ENCODE results near the gene TIGD3. TPM values are rescaled to one million over a fixed set of nuclear protein-coding genes. Genes with fewer than 3 reads are reported as not detected.

TIGD3 gene
- total and polyA plus RNA-seq, 2 of the 8 experiments (the other 6 are each of a cell fraction or from before 2014, with no cell fraction given) = 1.1 to 1.3 TPM

DNA sequence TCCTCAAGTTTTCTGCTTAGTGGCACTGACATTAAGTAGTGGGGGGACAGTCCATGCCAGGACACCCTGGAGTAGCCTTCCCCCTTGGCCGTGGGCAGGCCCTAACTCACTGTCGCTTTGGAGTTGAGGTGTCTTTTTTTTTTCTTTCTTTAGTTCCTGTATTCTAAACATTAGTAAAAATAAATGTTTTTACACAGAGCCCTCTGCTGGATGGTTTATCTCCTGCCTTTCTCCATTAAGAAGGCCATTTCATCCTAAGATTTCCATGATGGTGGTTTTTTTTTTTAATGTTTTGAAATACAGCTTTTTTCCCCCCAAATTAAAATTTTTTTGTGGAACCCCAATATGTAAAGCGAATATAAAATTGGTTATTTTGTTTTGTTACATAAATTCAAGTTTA lies 1.8 kb upstream of the TIGD3 start:
- no peak overlapping the region for H3K27ac ChIP-seq (ENCODE audit: low read depth, low read length)
- no peaks in the 10 kb centered on the region for H3K9me3 ChIP-seq (ENCODE audit: insufficient read depth in 2 of 2, low read depth in 1 of 2, low read length in 1 of 2)

More for the DNA sequence above, 1.8 kb upstream of the TIGD3 start:
- Histone ChIP-seq H2BK12ac (ENCODE audit: low read depth, low read length) (no peak overlapping the region), H3K18ac (ENCODE audit: extremely low read depth, low read length) (no peak overlapping the region), H4K8ac (ENCODE audit: extremely low read depth, insufficient read depth, low read length) (no peak overlapping the region), H3K4me1 (replicated peaks in 1 of 4; ENCODE audit: control insufficient read depth in 3 of 4, insufficient read depth in 4 of 4, low read length in 3 of 4) (peaks cover 0 to 10% (median 3%) of the 10 kb centered on the region in 4 experiments; a peak in 5 of 7 replicates), H3K4me2 (ENCODE audit: insufficient read depth in 1 of 2, low read depth in 2 of 2, low read length in 2 of 2) (no peak overlapping the region), H2BK15ac (ENCODE audit: low read length) (no peak overlapping the region), H3K79me1 (ENCODE audit: low read depth, low read length) (no peaks in the 10 kb centered on the region), H3K4ac (replicated peaks; ENCODE audit: insufficient read length, low read depth, low read length) (no peak overlapping the region), H3K36me3 (ENCODE audit: control insufficient read depth in 2 of 4, insufficient read depth in 4 of 4, low read length in 3 of 4) (peaks cover 18 to 49% (median 31%) of the 10 kb centered on the region in 4 experiments), H4K91ac (replicated peaks; ENCODE audit: insufficient read length, low read length) (no peak overlapping the region), H2BK20ac (ENCODE audit: low read length) (no peak overlapping the region), H2BK5ac (ENCODE audit: low read depth, low read length) (no peak overlapping the region), H3K23ac (ENCODE audit: insufficient read length) (no peak overlapping the region), H4K5ac (ENCODE audit: insufficient read length, low read depth, low read length) (no peak overlapping the region), H2AFZ (ENCODE audit: low read length) (no peak overlapping the region), H2BK120ac (replicated peaks; ENCODE audit: low read depth, low read length) (no peak overlapping the region), H3K4me3 (ENCODE audit: extremely low read depth in 1 of 4, insufficient read depth in 2 of 4, low read depth in 3 of 4, low read length in 4 of 4) (no peak overlapping the region), H4K20me1 (replicated peaks in 1 of 2; ENCODE audit: control insufficient read depth in 1 of 2, insufficient read depth in 2 of 2, low read length in 2 of 2) (peaks cover 2 to 8% of the 10 kb centered on the region in 2 experiments), H3K9ac (replicated peaks in 1 of 4; ENCODE audit: extremely low read depth in 1 of 4, low read depth in 3 of 4, low read length in 3 of 4) (no peak overlapping the region), H3K56ac (replicated peaks; ENCODE audit: insufficient read length, low read depth, low read length) (no peak overlapping the region), H3K14ac (ENCODE audit: insufficient read length) (no peak overlapping the region), H3K27me3 (replicated peaks in 1 of 4; ENCODE audit: control insufficient read depth in 3 of 4, extremely low read depth in 1 of 4, insufficient read depth in 3 of 4, low read length in 3 of 4) (peaks cover 7 to 26% (median 19%) of the 10 kb centered on the region in 4 experiments), H2AK5ac (ENCODE audit: low read depth, low read length) (no peak overlapping the region), H3K23me2 (ENCODE audit: low read depth, low read length) (peaks cover 9% of the 10 kb centered on the region), H3K79me2 (ENCODE audit: control insufficient read depth in 1 of 2, insufficient read depth in 2 of 2, low read length in 2 of 2) (no peaks in the 10 kb centered on the region)
- DNase-seq (ENCODE audit: low read depth in 1 of 2, low spot score in 2 of 2) (no peak), FAIRE-seq (no peak)
- POLR2A ChIA-PET (ENCODE audit: partially characterized antibody) = interaction anchor here (0.9 to 3.9 kb wide), 7 partner anchors 10 to 218 kb away, joined by 3 to 20 read pairs (median 4); partner anchors contain the start of gene DPF2
- CTCF ChIA-PET (ENCODE audit: partially characterized antibody) = interaction anchor here (0.6 to 6.3 kb wide), 15 partner anchors 8 to 188 kb away, joined by 3 to 27 read pairs (median 3); partner anchors contain the start of gene DPF2
- 84% methylated on average over 3 of the region's 3 CpGs; no CpG with 5 or more reads in 1 of the 2 experiments for WGBS, 2 experiments (ENCODE audit: extremely low coverage in 1 of 2, insufficient coverage in 1 of 2, insufficient read length in 1 of 2, insufficient replicate concordance in 2 of 2, low coverage in 1 of 2, low lambda C conversion rate in 2 of 2, missing lambda C conversion rate in 1 of 2)
- TF ChIP-seq, protein P1, sequence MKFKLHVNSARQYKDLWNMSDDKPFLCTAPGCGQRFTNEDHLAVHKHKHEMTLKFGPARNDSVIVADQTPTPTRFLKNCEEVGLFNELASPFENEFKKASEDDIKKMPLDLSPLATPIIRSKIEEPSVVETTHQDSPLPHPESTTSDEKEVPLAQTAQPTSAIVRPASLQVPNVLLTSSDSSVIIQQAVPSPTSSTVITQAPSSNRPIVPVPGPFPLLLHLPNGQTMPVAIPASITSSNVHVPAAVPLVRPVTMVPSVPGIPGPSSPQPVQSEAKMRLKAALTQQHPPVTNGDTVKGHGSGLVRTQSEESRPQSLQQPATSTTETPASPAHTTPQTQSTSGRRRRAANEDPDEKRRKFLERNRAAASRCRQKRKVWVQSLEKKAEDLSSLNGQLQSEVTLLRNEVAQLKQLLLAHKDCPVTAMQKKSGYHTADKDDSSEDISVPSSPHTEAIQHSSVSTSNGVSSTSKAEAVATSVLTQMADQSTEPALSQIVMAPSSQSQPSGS (IDR thresholded peaks at IDR 0.05; ENCODE audit: low read length) = no peak
- TF ChIP-seq, protein P2, sequence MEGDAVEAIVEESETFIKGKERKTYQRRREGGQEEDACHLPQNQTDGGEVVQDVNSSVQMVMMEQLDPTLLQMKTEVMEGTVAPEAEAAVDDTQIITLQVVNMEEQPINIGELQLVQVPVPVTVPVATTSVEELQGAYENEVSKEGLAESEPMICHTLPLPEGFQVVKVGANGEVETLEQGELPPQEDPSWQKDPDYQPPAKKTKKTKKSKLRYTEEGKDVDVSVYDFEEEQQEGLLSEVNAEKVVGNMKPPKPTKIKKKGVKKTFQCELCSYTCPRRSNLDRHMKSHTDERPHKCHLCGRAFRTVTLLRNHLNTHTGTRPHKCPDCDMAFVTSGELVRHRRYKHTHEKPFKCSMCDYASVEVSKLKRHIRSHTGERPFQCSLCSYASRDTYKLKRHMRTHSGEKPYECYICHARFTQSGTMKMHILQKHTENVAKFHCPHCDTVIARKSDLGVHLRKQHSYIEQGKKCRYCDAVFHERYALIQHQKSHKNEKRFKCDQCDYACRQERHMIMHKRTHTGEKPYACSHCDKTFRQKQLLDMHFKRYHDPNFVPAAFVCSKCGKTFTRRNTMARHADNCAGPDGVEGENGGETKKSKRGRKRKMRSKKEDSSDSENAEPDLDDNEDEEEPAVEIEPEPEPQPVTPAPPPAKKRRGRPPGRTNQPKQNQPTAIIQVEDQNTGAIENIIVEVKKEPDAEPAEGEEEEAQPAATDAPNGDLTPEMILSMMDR (IDR thresholded peaks at IDR 0.05; ENCODE audit: control extremely low read depth in 1 of 3, insufficient read depth in 1 of 3, low read depth in 1 of 3, low read length in 3 of 3) = peak in 1 of 3 experiments; percentile 15; a peak in 1 of 4 replicates
- TF ChIP-seq SUZ12 (IDR thresholded peaks at IDR 0.05; ENCODE audit: low read length) (no peak), BRCA1 (IDR thresholded peaks at IDR 0.05; ENCODE audit: low read depth, low read length) (no peak), BACH1 (IDR thresholded peaks at IDR 0.05; ENCODE audit: low read length) (no peak), SIN3A (conservative IDR thresholded peaks at IDR 0.05 in 1 of 2, IDR thresholded peaks at IDR 0.05 in 1 of 2; ENCODE audit: low read depth in 1 of 2, low read length in 2 of 2) (no peak), SAP30 (IDR thresholded peaks at IDR 0.05; ENCODE audit: insufficient read depth, insufficient replicate concordance, low read length) (no peak)

All from H1 (cell line).